Gastroesophageal sphincter (tissue), 4 donors: ENCODE data around the gene SAC3D1. TPM values are rescaled to one million over a fixed set of nuclear protein-coding genes. Genes with fewer than 3 reads are reported as not detected.

Experiments used
- ATAC-seq: fragments of 150-250 bp; one replicate; pipeline ENCODE4 v1.9.1; 2016; ENCODE audit warnings: mild to moderate bottlenecking, moderate library complexity
- H3K27ac ChIP-seq, 4 donors: fragments of 200-600 bp; sonication (generic) in 3 of 4; 1 replicate in 3 of 4; 2 replicates in 1 of 4; pipeline ENCODE4 v1.5.1; 2016 to 2019
- H3K27me3 ChIP-seq: fragments of 200-600 bp; sonication (generic); one replicate; pipeline ENCODE4 v1.5.1; 2019
- H3K36me3 ChIP-seq, 2 donors: fragments of 200-600 bp; sonication (generic); one replicate each; pipeline ENCODE4 v1.5.1; 2019; ENCODE audit warnings: control low read depth in 1 of 2
- H3K4me1 ChIP-seq, 3 donors: fragments of 200-600 bp; sonication (generic); 1 replicate in 2 of 3; 2 replicates in 1 of 3; pipeline ENCODE4 v1.5.1; 2016 to 2019; ENCODE audit warnings: control low read depth in 2 of 3
- H3K4me3 ChIP-seq, 2 donors: fragments of 200-600 bp; sonication (generic); one replicate each; pipeline ENCODE4 v1.5.1; 2019; ENCODE audit warnings: mild to moderate bottlenecking in 1 of 2, moderate library complexity in 1 of 2
- H3K9me3 ChIP-seq, 3 donors: fragments of 200-600 bp; sonication (generic); one replicate each; pipeline ENCODE4 v1.5.1; 2017 to 2019; ENCODE audit warnings: control low read depth in 2 of 3
- EP300 ChIP-seq: sonication (generic); formaldehyde crosslinking; IDR thresholded peaks from one replicate; pipeline ENCODE4 v1.6.1; 2017; ENCODE audit warnings: antibody characterized with exemption, mild to moderate bottlenecking
- POLR2A ChIP-seq, 2 donors: fragments of 450-650 bp; IDR thresholded peaks; one replicate each; pipeline ENCODE4 v1.6.1; 2017; ENCODE audit warnings: antibody characterized with exemption in 2 of 2, mild to moderate bottlenecking in 2 of 2, moderate library complexity in 1 of 2
- POLR2AphosphoS5 ChIP-seq: sonication (generic); formaldehyde crosslinking; IDR thresholded peaks from one replicate; pipeline ENCODE4 v1.6.1; 2017; ENCODE audit warnings: antibody characterized with exemption
- WGBS, 2 donors: methylation state at CpG; one replicate each; pipeline ENCODE4 v1.1.5; 2018; ENCODE audit warnings: low coverage in 1 of 2; 5-methylcytosine and 5-hydroxymethylcytosine counted together
- total RNA-seq, 4 donors: library from RNA; depleted of rRNA; stranded (reverse); fragments of >200 nt; gene quantifications; one replicate each; pipeline ENCODE4 v1.1.0, GENCODE V29; 2016
- TF ChIP-seq, protein P1 (sequence below), 4 experiments: fragments of 200-600 bp in 2 of 4; fragments of 450-650 bp in 2 of 4; sonication (generic) in 1 of 4; IDR thresholded peaks; one replicate each; pipeline ENCODE4 v1.5.1; 2017 to 2019; ENCODE audit warnings: antibody characterized with exemption in 4 of 4, mild to moderate bottlenecking in 2 of 4, moderate library complexity in 2 of 4

The SAC3D1 gene
- total RNA-seq, 4 donors from 2014 or later, result 4.7 to 13.6 (median 12.7) TPM

DNA sequence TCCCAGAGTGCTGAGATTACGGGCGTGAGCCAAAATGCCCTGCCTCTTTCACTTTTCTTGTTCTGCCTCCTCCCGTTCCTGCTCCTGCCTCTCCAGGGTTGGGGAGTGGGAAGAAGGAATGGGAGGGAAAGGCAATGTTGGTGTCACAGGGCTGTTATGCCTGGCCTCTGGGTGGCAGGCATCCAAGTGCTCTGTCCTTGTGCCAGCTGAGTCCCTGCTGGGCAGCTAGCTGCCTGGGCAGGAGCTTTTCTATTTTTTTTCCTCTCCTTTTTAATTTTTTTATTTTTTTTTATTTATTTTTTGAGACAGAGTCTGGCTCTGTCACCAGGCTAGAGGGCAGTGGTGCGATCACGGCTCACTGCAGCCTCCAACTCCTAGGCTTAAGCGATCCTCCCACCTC lies 4.1 kb upstream of the SAC3D1 start:
- Histone ChIP-seq H3K27ac (peak overlapping the region in 1 of 4 donors; percentile 38), H3K9me3 (no peaks in the 10 kb centered on the region), H3K4me3 (no peak overlapping the region), H3K36me3 (peaks cover 0 to 81% of the 10 kb centered on the region in 2 donors), H3K4me1 (peaks cover 0 to 23% (median 8%) of the 10 kb centered on the region in 3 donors), H3K27me3 (no peaks in the 10 kb centered on the region)
- 56 to 57% methylated on average over 3 of the region's 6 CpGs for WGBS, 2 donors
- TF ChIP-seq POLR2AphosphoS5, result peak; percentile 6
- TF ChIP-seq, protein P1, sequence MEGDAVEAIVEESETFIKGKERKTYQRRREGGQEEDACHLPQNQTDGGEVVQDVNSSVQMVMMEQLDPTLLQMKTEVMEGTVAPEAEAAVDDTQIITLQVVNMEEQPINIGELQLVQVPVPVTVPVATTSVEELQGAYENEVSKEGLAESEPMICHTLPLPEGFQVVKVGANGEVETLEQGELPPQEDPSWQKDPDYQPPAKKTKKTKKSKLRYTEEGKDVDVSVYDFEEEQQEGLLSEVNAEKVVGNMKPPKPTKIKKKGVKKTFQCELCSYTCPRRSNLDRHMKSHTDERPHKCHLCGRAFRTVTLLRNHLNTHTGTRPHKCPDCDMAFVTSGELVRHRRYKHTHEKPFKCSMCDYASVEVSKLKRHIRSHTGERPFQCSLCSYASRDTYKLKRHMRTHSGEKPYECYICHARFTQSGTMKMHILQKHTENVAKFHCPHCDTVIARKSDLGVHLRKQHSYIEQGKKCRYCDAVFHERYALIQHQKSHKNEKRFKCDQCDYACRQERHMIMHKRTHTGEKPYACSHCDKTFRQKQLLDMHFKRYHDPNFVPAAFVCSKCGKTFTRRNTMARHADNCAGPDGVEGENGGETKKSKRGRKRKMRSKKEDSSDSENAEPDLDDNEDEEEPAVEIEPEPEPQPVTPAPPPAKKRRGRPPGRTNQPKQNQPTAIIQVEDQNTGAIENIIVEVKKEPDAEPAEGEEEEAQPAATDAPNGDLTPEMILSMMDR (IDR thresholded peaks at IDR 0.05), result no peak
- no peak for ATAC-seq

DNA sequence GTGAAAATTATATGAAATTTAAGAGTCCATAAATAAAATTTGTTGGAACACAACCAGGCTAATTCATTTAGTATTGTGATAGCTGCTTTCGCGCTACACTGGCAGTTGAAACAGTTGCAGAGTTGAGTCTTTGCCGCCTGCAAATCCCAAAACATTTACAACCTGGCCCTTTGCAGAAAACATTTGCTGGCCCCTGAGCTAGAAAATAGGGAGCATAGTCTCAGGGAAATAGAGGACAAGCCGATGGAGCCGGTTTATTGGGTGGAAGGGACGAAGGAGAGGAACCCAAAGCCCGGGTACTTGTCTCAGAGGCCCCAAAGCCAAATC lies 527 bp upstream of the SAC3D1 start:
- Histone ChIP-seq H3K4me1 (peaks cover 0 to 49% (median 12%) of the 10 kb centered on the region in 3 donors), H3K4me3 (peak overlapping the region; percentile 59 to 90), H3K36me3 (peaks cover 0 to 64% of the 10 kb centered on the region in 2 donors), H3K27me3 (no peaks in the 10 kb centered on the region), H3K9me3 (no peaks in the 10 kb centered on the region), H3K27ac (peak overlapping the region; percentile 60 to 95 (median 94))
- no peak for TF ChIP-seq POLR2AphosphoS5
- TF ChIP-seq, protein P1 (IDR thresholded peaks at IDR 0.05), result no peak
- no peak for TF ChIP-seq EP300
- TF ChIP-seq POLR2A (IDR thresholded peaks at IDR 0.05), result no peak
- WGBS, 2 donors, result 6 to 11% methylated on average over 6 to 7 of the region's 7 CpGs
- no peak for ATAC-seq

DNA sequence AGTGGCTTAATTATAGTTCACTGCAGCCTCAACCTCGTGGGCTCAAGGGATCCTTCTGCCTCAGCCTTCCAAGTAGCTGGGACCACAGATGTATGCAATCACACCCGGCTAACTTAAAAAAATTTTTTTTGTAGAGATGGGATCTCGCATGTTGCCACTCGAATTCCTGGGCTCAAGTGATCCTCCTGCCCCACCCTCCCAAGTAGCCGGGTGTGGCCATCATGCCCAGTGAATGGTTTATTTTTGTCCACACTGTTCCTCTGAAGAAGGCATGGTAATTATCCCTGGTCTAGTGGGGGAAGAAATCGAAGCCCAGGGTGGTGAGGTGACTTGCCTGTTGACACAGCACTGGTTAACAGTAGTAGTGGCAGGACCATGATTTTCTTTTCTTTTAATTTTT lies 1.9 kb downstream of the SAC3D1 start:
- no peak for ATAC-seq

DNA sequence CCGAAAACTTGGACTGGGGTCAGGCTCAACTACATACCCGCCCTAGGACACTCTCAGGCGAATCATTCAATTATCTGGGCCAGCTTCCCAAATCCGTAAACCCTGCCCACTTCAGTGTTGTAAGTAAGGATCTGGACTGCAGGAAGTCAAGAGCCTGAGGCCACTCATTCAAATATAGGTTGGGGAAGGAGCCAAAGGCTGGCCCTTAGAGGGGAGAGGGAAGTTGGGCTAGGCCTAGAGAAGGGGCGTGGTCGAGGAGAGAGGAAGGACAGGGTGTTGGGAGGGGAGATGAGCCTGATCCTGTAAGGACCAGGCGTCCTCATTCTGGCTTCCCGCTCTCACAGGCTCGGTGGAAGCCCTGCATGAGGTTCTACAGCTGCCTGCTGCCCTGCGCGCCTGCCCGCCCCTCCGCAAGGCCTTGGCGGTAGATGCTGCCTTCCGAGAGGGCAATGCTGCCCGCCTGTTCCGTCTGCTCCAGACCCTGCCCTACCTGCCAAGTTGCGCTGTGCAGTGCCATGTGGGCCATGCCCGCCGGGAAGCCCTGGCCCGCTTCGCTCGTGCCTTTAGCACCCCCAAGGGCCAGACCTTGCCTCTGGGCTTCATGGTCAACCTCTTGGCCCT lies 3.0 kb downstream of the SAC3D1 start:
- WGBS, 2 donors, result 100% methylated on average over 2 of the region's 23 CpGs; no CpG with 5 or more reads in 1 of the 2 donors
- H3K36me3 ChIP-seq, result peaks cover 0 to 37% of the 10 kb centered on the region in 2 donors
- no peak overlapping the region for H3K27ac ChIP-seq
- peaks cover 0 to 69% (median 18%) of the 10 kb centered on the region in 3 donors for H3K4me1 ChIP-seq
- H3K4me3 ChIP-seq, result no peak overlapping the region
- ATAC-seq, result no peak
- no peaks in the 10 kb centered on the region for H3K27me3 ChIP-seq
- TF ChIP-seq POLR2A (IDR thresholded peaks at IDR 0.05) (no peak), POLR2AphosphoS5 (no peak), EP300 (no peak)
- TF ChIP-seq, protein P1 (IDR thresholded peaks at IDR 0.05), result no peak
- H3K9me3 ChIP-seq, result no peaks in the 10 kb centered on the region

More for the DNA sequence above, 1.9 kb downstream of the SAC3D1 start:
- Histone ChIP-seq H3K4me3 (no peak overlapping the region), H3K36me3 (peaks cover 0 to 48% of the 10 kb centered on the region in 2 donors), H3K4me1 (peaks cover 0 to 62% (median 13%) of the 10 kb centered on the region in 3 donors), H3K9me3 (no peaks in the 10 kb centered on the region), H3K27ac (no peak overlapping the region), H3K27me3 (no peaks in the 10 kb centered on the region)
- TF ChIP-seq POLR2AphosphoS5 (no peak), EP300 (no peak), POLR2A (IDR thresholded peaks at IDR 0.05) (no peak)
- TF ChIP-seq, protein P1 (IDR thresholded peaks at IDR 0.05), result no peak
- 75 to 90% methylated on average over 2 to 4 of the region's 6 CpGs for WGBS, 2 donors

DNA sequence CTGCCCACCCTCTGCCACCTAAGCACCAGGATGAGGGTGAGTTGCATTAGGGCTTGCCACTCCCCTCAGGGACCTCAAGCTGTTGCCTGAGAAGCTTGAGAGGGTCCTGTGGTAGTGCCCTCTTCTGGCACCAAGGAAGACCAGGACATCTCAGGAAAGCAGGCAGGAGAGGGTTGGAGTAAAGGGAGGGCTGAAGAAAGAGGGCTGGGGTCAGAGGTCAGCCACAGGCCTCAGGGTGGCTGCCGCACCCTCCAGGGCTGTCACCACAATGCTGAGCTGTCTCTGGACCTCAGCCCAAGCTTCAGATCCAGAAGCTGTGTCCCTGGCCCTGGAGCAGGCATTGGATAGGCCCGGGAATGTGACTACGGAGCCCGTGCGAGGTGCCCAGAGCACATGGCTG lies 4.1 kb downstream of the SAC3D1 start:
- Histone ChIP-seq H3K4me3 (no peak overlapping the region), H3K27me3 (no peaks in the 10 kb centered on the region), H3K36me3 (peaks cover 0 to 26% of the 10 kb centered on the region in 2 donors), H3K9me3 (no peaks in the 10 kb centered on the region), H3K27ac (no peak overlapping the region), H3K4me1 (peaks cover 0 to 68% (median 18%) of the 10 kb centered on the region in 3 donors)
- WGBS, 2 donors, result 85% methylated on average over 4 of the region's 5 CpGs; no CpG with 5 or more reads in 1 of the 2 donors
- no peak for TF ChIP-seq POLR2AphosphoS5
- TF ChIP-seq, protein P1 (IDR thresholded peaks at IDR 0.05), result no peak
- no peak for TF ChIP-seq EP300
- TF ChIP-seq POLR2A (IDR thresholded peaks at IDR 0.05), result no peak
- ATAC-seq, result no peak
